ENCODE measurements around the gene OPA1.

The OPA1 gene

GRCh38 chr3:193655831-193656433, 62.9 kb downstream of the OPA1 start:
- DNase-seq: no peak

- no peak for DNase-seq
Observed at GRCh38 chr3:193656445-193656844, 63.4 kb downstream of the OPA1 start.

- DNase-seq: no peak
Observed at GRCh38 chr3:193656878-193657282, 63.9 kb downstream of the OPA1 start.

- DNase-seq: no peak
Observed at GRCh38 chr3:193660171-193660570, 67.2 kb downstream of the OPA1 start.

DNA sequence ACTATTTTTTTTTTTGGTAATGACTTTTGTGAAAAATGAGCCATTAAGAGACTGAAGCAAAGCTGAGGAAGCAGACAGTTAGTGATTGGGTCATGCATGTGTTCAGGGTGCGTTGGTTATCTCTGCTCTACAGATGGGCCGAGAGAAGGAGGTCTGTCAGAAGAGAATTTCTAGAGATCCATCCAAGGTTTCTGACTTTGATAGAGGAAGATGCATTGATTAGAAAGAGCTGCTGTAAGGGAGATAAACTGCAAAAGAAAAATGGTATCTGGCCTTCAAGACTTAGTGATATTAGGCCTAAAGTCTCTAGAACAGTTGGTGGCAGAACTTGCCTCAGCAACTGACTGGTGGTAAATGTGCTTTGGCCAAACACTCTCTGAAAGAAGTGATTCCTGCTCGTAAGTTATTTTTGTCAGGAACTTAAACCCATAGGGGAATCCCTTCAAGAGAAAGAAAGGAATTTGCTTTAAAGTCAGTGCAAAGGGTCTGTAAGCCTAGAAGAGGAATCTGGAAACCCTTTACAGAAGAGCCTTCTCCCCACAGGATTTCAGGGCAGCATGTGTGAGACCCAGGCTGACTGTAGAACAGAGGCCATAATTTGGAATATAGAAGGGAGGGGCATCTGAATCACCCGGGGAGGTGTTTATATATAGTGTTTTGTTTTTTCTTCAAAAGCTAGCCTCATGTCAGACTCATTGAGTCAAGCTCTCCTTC, 67.8 kb downstream of the OPA1 start:
- DNase-seq: no peak

DNA sequence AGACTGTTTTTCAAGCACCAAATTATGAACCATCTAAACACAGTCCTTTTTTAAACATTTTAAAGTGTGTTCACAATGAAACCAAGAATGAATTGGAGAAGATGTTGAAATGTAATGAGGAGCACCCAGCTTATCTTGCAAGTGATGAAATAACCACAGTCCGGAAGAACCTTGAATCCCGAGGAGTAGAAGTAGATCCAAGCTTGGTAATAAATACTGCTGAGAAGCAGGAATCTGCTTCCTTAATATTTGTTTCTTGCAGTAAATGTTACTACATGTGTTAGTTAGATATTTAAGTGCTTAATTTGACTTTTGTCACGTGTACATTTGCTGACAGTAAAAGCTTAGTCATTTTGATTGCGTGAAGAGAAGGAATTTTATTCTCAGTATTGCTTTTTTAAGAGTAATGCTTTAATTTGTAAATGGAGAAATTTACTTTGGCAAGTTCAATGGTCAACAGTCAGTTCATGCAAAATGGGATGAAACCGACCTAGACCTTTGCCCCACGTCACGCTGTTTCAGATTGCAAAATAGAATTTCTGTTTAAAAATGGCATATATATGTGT, 69.8 kb downstream of the OPA1 start:
- no peak for DNase-seq

- DNase-seq: peak; percentile 31
Observed at GRCh38 chr3:193665370-193665989, 72.5 kb downstream of the OPA1 start.

GRCh38 chr3:193673845-193674244, 80.8 kb downstream of the OPA1 start:
- DNase-seq: no peak

- DNase-seq: no peak
Observed at GRCh38 chr3:193674714-193675113, 81.7 kb downstream of the OPA1 start.

DNA sequence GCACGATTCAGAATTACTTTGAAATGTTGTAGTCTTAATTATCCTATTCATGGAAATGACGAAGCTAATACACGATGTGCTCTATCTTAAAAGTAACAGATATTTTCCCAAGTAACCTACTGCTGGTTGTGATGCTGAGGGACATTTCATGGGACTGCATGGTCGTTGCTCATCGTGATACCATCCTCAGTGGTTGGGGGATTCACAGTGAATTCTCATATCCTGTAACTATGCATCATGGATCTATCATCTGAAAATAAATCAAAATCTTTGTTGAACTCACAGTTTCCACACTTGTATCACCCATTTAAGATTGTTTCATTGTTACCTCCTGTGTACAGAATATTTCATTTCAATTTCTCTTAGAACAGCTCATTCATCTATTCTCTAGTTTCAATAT, 84.7 kb downstream of the OPA1 start:
- no peak for DNase-seq

DNA sequence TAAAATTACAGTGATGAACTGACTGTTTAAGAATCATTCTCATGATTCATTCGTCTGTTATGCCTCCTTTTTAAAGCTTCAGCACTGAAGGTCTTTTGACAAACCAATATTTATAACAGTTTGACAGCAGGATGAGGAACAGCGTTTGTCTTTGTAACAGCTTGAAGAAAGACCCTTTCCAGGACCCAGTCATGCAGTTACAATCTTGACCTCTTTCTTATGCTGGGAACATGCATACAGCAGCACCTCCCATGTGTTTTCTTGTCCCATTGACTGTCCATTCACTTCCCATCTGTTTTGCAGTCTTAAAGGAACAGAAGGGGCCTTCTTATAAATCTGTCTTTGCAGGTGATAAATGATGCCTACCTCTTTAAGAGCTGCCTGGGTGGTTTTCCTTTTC, 87.2 kb downstream of the OPA1 start:
- DNase-seq: no peak

- no peak for DNase-seq
Observed at GRCh38 chr3:193681631-193682030, 88.6 kb downstream of the OPA1 start.

- DNase-seq: no peak
Observed at GRCh38 chr3:193686665-193687483, 93.9 kb downstream of the OPA1 start.

DNA sequence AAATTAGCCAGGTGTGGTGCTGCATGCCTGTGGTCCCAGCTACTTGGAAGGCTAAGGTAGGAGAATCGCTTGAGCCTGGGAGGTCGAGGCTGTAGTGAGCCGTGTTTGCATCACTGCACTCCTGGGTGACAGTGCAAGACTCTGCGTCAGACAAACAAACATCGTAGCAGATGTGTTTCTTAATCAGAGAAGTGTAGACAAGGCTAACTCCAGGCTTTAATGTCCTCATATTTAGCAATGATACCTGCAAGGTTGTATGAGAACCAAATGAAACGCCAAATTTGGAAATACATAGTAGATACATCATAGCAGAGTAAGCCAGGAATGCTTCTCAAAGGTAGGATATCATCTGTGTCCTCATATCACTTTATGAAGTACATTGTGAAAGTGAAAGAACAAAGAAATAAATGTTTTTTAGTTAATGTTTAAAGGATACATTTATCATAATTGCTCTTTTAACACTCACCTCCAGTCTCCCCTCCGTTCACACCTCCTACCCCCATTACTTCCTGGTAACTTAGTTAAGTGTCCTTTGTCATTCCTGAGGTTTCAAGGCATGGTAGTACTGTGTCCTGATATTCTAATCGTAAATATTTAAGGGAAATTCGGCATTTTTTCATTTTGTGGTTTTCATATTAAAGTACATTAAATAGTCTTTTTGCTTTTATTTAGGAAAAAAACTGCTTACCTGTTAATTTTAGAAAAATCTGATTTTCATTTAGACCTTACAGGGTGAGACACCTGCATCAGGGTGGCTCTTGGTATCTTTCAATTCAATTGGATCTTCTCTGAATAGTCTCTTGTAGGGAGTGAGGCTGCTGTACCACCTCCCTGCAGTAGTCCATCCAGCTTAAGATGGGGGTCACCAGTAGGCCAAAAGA, 96.1 kb downstream of the OPA1 start:
- no peak for DNase-seq

- no peak for DNase-seq
Observed at GRCh38 chr3:193693774-193694173, 100.8 kb downstream of the OPA1 start.

DNA sequence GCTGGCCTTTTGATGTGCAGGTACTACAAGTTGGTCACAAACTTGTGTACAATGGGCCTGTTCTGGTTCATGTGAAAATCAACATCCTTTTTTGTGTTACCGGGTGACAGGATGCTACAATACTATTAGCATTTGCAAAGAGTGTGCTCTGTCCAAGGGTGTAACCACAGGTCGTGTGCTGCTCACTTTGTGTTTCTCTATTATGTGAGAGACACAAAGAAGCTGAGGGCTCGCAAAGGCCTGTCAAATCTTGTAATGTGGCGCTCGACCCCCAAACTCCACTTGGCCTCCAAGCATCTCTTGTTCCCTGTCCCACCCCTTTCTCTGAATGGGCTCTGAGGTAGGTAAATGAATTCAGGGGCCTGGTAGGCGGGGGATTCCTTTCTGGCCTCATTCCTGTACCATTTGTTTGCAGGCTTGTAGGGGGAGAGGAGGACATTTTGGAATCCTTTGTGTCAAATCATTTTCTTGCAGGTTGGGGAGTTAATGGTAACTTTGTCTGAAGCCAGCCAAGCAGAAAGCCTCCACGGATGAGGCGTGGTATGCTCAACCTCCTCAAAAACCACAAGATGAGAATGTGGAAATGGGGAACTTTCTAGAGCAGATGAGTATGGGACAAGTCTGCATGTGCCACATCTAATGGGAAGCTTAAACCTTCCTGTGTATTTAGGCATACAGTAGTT, 109.1 kb downstream of the OPA1 start:
- DNase-seq: no peak

- DNase-seq: no peak
Observed at GRCh38 chr3:193702967-193703366, 110.0 kb downstream of the OPA1 start.

GRCh38 chr3:193704431-193704830, 111.4 kb downstream of the OPA1 start:
- DNase-seq: no peak

- no peak for DNase-seq
Observed at GRCh38 chr3:193708270-193708669, 115.3 kb downstream of the OPA1 start.

GRCh38 chr3:193710286-193711165, 117.5 kb downstream of the OPA1 start:
- DNase-seq: no peak

GRCh38 chr3:193711166-193711485, 118.1 kb downstream of the OPA1 start:
- no peak for DNase-seq
